ENCODE data around the gene PPP1R3E. TPM values are rescaled to one million over a fixed set of nuclear protein-coding genes. Genes with fewer than 3 reads are reported as not detected.

The PPP1R3E gene
- total and polyA plus RNA-seq, 2 of the 13 experiments (the other 11 are each of a cell fraction or from before 2014, with no cell fraction given) = 16.5 to 26.5 TPM

DNA sequence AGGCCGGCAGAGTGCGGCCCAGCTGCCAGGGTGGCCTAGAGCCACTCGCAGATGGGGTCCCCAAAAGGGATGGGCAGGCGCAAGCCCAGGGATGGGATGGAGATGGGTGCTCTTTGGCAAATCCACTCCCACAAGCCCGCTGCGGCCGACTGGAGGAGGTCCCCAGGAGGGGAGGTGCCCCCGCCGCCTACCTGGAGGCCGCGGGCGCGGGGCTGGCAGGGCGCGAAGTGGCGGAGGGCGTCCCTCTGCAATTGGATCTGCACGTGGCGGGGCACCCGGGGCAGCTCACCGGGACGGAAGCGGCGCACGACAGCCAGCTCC, 730 bp downstream of the PPP1R3E start (continued):
- TF ChIP-seq CCDC6 (CRISPR knock-in tag; IDR thresholded peaks at IDR 0.05) = no peak
- TF ChIP-seq ZNF501 (CRISPR knock-in tag; IDR thresholded peaks at IDR 0.05) = no peak
- TF ChIP-seq ZNF598 (CRISPR knock-in tag; IDR thresholded peaks at IDR 0.05; ENCODE audit: borderline replicate concordance) = no peak
- peak; percentile 71; the same call in 1 of the 2 replicates for TF ChIP-seq ZNF747 (CRISPR knock-in tag; IDR thresholded peaks at IDR 0.05; ENCODE audit: borderline replicate concordance)
- TF ChIP-seq HCFC1 (IDR thresholded peaks at IDR 0.05; ENCODE audit: low read depth, low read length) = no peak
- TF ChIP-seq CBX5 (CRISPR knock-in tag; IDR thresholded peaks at IDR 0.05; ENCODE audit: borderline replicate concordance) = peak; percentile 94; the same call in 1 of the 2 replicates
- TF ChIP-seq ZNF292 (CRISPR knock-in tag; IDR thresholded peaks at IDR 0.05; ENCODE audit: borderline replicate concordance, low read depth) = no peak; the same call in 1 of the 2 replicates
- TF ChIP-seq NCOA2 (CRISPR knock-in tag; IDR thresholded peaks at IDR 0.05) = peak; percentile 9; the same call in 1 of the 2 replicates
- TF ChIP-seq ISX (CRISPR knock-in tag; conservative IDR thresholded peaks at IDR 0.05) = peak; percentile 98
- peak; percentile 99 for TF ChIP-seq SNAI1 (CRISPR knock-in tag; IDR thresholded peaks at IDR 0.05; ENCODE audit: borderline replicate concordance)
- TF ChIP-seq ZNF674 (CRISPR knock-in tag; IDR thresholded peaks at IDR 0.05; ENCODE audit: low read depth) = peak; percentile 97; the same call in 1 of the 2 replicates
- peak; percentile 59; the same call in 1 of the 2 replicates for TF ChIP-seq SIX1 (CRISPR knock-in tag; IDR thresholded peaks at IDR 0.05; ENCODE audit: borderline replicate concordance)
- TF ChIP-seq, protein P1, sequence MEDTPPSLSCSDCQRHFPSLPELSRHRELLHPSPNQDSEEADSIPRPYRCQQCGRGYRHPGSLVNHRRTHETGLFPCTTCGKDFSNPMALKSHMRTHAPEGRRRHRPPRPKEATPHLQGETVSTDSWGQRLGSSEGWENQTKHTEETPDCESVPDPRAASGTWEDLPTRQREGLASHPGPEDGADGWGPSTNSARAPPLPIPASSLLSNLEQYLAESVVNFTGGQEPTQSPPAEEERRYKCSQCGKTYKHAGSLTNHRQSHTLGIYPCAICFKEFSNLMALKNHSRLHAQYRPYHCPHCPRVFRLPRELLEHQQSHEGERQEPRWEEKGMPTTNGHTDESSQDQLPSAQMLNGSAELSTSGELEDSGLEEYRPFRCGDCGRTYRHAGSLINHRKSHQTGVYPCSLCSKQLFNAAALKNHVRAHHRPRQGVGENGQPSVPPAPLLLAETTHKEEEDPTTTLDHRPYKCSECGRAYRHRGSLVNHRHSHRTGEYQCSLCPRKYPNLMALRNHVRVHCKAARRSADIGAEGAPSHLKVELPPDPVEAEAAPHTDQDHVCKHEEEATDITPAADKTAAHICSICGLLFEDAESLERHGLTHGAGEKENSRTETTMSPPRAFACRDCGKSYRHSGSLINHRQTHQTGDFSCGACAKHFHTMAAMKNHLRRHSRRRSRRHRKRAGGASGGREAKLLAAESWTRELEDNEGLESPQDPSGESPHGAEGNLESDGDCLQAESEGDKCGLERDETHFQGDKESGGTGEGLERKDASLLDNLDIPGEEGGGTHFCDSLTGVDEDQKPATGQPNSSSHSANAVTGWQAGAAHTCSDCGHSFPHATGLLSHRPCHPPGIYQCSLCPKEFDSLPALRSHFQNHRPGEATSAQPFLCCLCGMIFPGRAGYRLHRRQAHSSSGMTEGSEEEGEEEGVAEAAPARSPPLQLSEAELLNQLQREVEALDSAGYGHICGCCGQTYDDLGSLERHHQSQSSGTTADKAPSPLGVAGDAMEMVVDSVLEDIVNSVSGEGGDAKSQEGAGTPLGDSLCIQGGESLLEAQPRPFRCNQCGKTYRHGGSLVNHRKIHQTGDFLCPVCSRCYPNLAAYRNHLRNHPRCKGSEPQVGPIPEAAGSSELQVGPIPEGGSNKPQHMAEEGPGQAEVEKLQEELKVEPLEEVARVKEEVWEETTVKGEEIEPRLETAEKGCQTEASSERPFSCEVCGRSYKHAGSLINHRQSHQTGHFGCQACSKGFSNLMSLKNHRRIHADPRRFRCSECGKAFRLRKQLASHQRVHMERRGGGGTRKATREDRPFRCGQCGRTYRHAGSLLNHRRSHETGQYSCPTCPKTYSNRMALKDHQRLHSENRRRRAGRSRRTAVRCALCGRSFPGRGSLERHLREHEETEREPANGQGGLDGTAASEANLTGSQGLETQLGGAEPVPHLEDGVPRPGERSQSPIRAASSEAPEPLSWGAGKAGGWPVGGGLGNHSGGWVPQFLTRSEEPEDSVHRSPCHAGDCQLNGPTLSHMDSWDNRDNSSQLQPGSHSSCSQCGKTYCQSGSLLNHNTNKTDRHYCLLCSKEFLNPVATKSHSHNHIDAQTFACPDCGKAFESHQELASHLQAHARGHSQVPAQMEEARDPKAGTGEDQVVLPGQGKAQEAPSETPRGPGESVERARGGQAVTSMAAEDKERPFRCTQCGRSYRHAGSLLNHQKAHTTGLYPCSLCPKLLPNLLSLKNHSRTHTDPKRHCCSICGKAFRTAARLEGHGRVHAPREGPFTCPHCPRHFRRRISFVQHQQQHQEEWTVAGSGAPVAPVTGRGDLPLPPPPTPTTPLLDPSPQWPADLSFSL (CRISPR knock-in tag; IDR thresholded peaks at IDR 0.05) = peak; percentile 86; the same call in 1 of the 2 replicates
- peak; percentile 97 for TF ChIP-seq ZNF660 (CRISPR knock-in tag; IDR thresholded peaks at IDR 0.05; ENCODE audit: borderline replicate concordance, low read depth)
- TF ChIP-seq ZNF383 (CRISPR knock-in tag; IDR thresholded peaks at IDR 0.05; ENCODE audit: borderline replicate concordance) = peak; percentile 94; the same call in 1 of the 2 replicates
- peak; percentile 1; the same call in 1 of the 2 replicates for TF ChIP-seq NR2C2 (CRISPR knock-in tag; IDR thresholded peaks at IDR 0.05; ENCODE audit: borderline replicate concordance)
- no peak for TF ChIP-seq CREM (IDR thresholded peaks at IDR 0.05)
- peak; percentile 64; the same call in 1 of the 2 replicates for TF ChIP-seq CREM (CRISPR knock-in tag; IDR thresholded peaks at IDR 0.05)
- peak; percentile 89 for TF ChIP-seq HDAC2 (CRISPR knock-in tag; IDR thresholded peaks at IDR 0.05)
- peak; percentile 67; the same call in 1 of the 2 replicates for TF ChIP-seq MIER3 (CRISPR knock-in tag; IDR thresholded peaks at IDR 0.05; ENCODE audit: borderline replicate concordance)
- no peak for TF ChIP-seq ZNF670 (CRISPR knock-in tag; IDR thresholded peaks at IDR 0.05; ENCODE audit: borderline replicate concordance)
- peak; percentile 10; the same call in 1 of the 2 replicates for TF ChIP-seq SOX5 (CRISPR knock-in tag; IDR thresholded peaks at IDR 0.05; ENCODE audit: borderline replicate concordance)
- peak; percentile 82 for TF ChIP-seq TAF1 (CRISPR knock-in tag; IDR thresholded peaks at IDR 0.05)
- TF ChIP-seq ZFAT (CRISPR knock-in tag; conservative IDR thresholded peaks at IDR 0.05) = peak; percentile 96
- TF ChIP-seq, protein P2, sequence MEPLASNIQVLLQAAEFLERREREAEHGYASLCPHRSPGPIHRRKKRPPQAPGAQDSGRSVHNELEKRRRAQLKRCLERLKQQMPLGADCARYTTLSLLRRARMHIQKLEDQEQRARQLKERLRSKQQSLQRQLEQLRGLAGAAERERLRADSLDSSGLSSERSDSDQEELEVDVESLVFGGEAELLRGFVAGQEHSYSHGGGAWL (CRISPR knock-in tag; IDR thresholded peaks at IDR 0.05) = peak; percentile 100
- peak; percentile 44 for TF ChIP-seq SMYD3 (CRISPR knock-in tag; IDR thresholded peaks at IDR 0.05)
